Spleen (tissue), 11 donors: ENCODE data around the gene RGMA. TPM values are rescaled to one million over a fixed set of nuclear protein-coding genes. Genes with fewer than 3 reads are reported as not detected.

ENCODE experiments used
- DNase-seq: peaks from one replicate; pipeline ENCODE4 v3.0.0-alpha.2; 2020
- H3K27ac ChIP-seq, 8 donors: fragments of 200-600 bp; sonication (generic) in 7 of 8; 1 replicate in 4 of 8; 2 replicates in 4 of 8; pipeline versions ENCODE4 v1.5.0 to v1.8.0; 2016 to 2021; ENCODE audit warnings: inconsistent platforms in 4 of 8, mild to moderate bottlenecking in 4 of 8, moderate library complexity in 1 of 8
- H3K27me3 ChIP-seq, 7 donors: fragments of 200-600 bp; sonication (generic) in 6 of 7; replicated peaks in 1 of 7; 1 replicate in 4 of 7; 2 replicates in 3 of 7; pipeline versions ENCODE4 v1.5.0 to v1.8.0; 2016 to 2021; ENCODE audit warnings: inconsistent platforms in 3 of 7, mild to moderate bottlenecking in 1 of 7
- H3K36me3 ChIP-seq, 6 donors: fragments of 200-600 bp; sonication (generic) in 5 of 6; 1 replicate in 4 of 6; 2 replicates in 2 of 6; pipeline versions ENCODE4 v1.5.0 to v1.8.0; 2016 to 2021; ENCODE audit warnings: inconsistent platforms in 2 of 6
- H3K4me1 ChIP-seq, 6 donors: fragments of 200-600 bp; sonication (generic) in 5 of 6; 1 replicate in 3 of 6; 2 replicates in 3 of 6; pipeline versions ENCODE4 v1.5.0 to v1.8.0; 2016 to 2021; ENCODE audit warnings: inconsistent platforms in 3 of 6
- H3K4me3 ChIP-seq, 8 donors: fragments of 200-600 bp; sonication (generic) in 7 of 8; 1 replicate in 4 of 8; 2 replicates in 4 of 8; pipeline versions ENCODE4 v1.5.0 to v1.8.0; 2016 to 2021; ENCODE audit warnings: inconsistent platforms in 4 of 8, mild to moderate bottlenecking in 4 of 8, moderate library complexity in 2 of 8
- H3K9me3 ChIP-seq, 8 donors: fragments of 200-600 bp; sonication (generic) in 7 of 8; 1 replicate in 4 of 8; 2 replicates in 4 of 8; pipeline versions ENCODE4 v1.5.0 to v1.8.0; 2016 to 2021; ENCODE audit warnings: inconsistent platforms in 4 of 8
- POLR2A ChIP-seq, 3 donors: fragments of 450-650 bp; IDR thresholded peaks; one replicate each; pipeline ENCODE4 v1.5.1; 2017; ENCODE audit warnings: antibody characterized with exemption in 3 of 3, mild to moderate bottlenecking in 1 of 3
- POLR2AphosphoS5 ChIP-seq, 3 donors: sonication (generic); formaldehyde crosslinking; IDR thresholded peaks; one replicate each; pipeline ENCODE4 v1.5.1; 2017; ENCODE audit warnings: antibody characterized with exemption in 3 of 3
- WGBS, 5 donors: extraction: QIAGEN DNeasy Blood & Tissue Kit in 3 of 5; methylation state at CpG; one replicate each; pipeline versions ENCODE4 v1.1.5 to v1.1.7; 2013 to 2018; 5-methylcytosine and 5-hydroxymethylcytosine counted together
- intact Hi-C: fragments of 100-400 bp; cut with DNase I; formaldehyde crosslinking; loops from one replicate; pipeline ENCODE4 v1.15.0; 2023; ENCODE audit warnings: low total_unique reads
- polyA plus RNA-seq, 3 donors: library from polyadenylated mRNA; stranded (reverse); fragments of 200-250 nt; gene quantifications; one replicate each; pipeline ENCODE4 v1.2.1, GENCODE V29; 2013
- total RNA-seq, 7 donors: library from RNA; depleted of rRNA in 3 of 7; stranded (reverse); fragments of >200 nt in 3 of 7; fragmentation: NEBNext Ultra II Directional in 4 of 7; extraction: Animal tissue kit (Norgen Biotek cat#: 25700) in 4 of 7; gene quantifications; one replicate each; pipeline versions ENCODE4 v1.1.0 to v1.2.1, GENCODE V29; 2016 to 2021
- TF ChIP-seq, protein P1 (sequence below), 11 experiments: fragments of 200-600 bp in 7 of 11; fragments of 450-650 bp in 4 of 11; sonication (generic) in 4 of 11; IDR thresholded peaks in 8 of 11; conservative IDR thresholded peaks in 3 of 11; 1 replicate in 7 of 11; 2 replicates in 4 of 11; pipeline versions ENCODE4 v1.4.0 to v1.8.0; 2016 to 2021; ENCODE audit warnings: antibody characterized with exemption in 11 of 11, inconsistent platforms in 4 of 11, mild to moderate bottlenecking in 1 of 11
- donor health status: healthy with polysubstance abuse.
- donor health status: DM: no; HTN: no; CAD: no; lungs with moderate emphysema.
- donor health status: DM: no; HTN: no; CAD: no.
- donor health status: Bipolar disorder and iron deficiency.
- donor health status: healthy.
- donor health status: DM: no; HTN: no; CAD: no.
- donor health status: DM: yes; HTN: yes; CAD: no.

The RGMA gene
- total and polyA plus RNA-seq, 10 donors, result 0.37 to 3.1 (median 1.2) TPM

DNA sequence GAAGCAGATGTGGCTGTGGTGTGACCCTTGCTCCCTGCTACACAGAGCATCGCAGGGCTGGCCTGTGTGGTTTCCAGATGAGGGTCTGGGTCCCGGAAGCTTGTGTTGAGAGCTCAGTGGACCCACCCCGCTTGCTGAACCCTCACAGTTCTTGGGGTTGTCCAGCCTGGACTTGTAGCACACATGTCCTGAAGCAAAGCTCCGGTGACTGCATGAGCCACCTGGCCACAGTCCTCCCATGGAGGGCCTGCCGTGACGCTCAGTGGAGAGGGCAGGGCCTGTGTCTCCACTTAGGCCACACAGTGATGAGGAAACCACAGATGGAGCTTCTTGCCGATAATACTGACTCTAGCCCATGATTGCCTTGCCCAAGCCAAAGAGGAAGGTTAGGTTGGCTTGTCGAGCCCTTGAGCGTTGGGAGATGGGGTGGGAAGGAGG lies 62.6 kb downstream of the RGMA start:
- no peak for TF ChIP-seq POLR2A (IDR thresholded peaks at IDR 0.05)
- TF ChIP-seq POLR2AphosphoS5 (IDR thresholded peaks at IDR 0.05), result peak; percentile 52 to 72 (median 64)
- DNase-seq, result peak; percentile 81
- Histone ChIP-seq H3K27ac (peak overlapping the region in 7 of 8 donors; percentile 72 to 95 (median 85)), H3K36me3 (peaks cover 0 to 69% (median 54%) of the 10 kb centered on the region in 6 donors), H3K9me3 (no peaks in the 10 kb centered on the region), H3K27me3 (peaks cover 0 to 4% (median 0%) of the 10 kb centered on the region in 7 donors), H3K4me3 (peak overlapping the region in 1 of 8 donors; percentile 28), H3K4me1 (peaks cover 6 to 93% (median 57%) of the 10 kb centered on the region in 6 donors)
- intact Hi-C loops, result no loop called here
- WGBS, 5 donors, result 60 to 93% (median 79%) methylated on average over 7 to 9 of the region's 9 CpGs

DNA sequence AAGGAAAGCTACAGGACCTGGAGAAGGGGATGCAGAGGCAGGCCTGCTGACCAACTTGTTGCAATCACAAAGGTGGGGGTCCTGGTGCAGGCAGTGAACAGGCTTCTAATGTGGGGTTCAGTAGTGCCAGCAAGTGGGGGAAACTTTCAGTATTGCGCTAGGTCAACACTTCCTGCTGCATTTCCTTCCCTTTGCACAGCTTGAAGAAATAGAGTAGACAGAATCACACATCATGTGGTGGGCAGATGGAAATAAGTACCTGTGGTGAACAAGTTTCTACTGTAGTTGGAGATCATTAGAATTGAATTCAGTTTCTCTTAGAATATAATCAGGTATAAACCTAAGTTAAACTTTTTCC lies 63.4 kb downstream of the RGMA start:
- peaks cover 0 to 77% (median 62%) of the 10 kb centered on the region in 6 donors for H3K36me3 ChIP-seq
- WGBS, 5 donors, result 26 to 46% (median 30%) methylated on average over 1 of the region's 1 CpG

DNA sequence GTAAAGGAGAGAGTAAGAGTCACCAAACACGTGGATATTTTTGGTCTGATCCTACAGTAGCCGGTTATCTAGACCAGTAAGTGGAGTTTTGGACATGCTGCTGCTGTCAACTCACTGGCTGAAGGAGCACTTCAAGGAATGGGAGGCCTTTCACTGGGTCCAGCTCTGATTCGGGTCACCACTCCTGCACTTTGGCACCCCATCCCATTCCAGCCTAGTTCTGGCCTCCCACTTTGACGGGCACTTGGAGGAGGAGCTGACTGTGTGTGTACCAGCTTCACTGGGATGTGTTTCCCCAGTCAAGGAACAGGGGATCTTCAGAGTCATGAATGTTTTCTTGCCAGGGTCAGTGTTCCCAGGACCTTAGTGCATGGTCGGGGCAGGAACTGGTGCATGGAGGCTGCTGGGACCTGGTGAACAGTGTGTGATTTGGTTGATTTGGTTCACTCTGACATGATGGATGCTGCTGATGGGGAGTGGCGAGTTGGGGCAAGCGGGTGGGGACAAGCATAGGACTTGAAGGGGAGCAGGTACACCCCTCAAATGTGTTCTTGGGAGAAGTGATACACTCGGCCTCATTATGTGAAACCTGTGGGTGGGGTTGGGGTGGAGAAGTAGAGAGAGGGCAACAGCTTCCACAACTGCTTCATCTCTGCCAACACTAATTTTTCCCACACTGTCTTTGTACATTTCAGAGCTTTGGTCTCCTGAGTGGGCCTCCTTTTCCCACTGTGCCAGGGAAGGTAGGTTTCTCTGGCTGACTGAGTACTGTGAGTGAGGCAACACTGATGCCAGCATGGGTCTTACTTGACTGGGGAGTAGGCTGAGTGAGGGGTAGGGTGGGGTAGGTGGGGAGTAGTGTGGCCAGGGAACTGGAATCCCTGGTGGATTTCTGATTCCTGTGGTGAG lies 64.0 kb downstream of the RGMA start:
- DNase-seq, result no peak
- Histone ChIP-seq H3K4me3 (peak overlapping the region in 1 of 8 donors; percentile 28), H3K4me1 (peaks cover 0 to 96% (median 51%) of the 10 kb centered on the region in 6 donors), H3K27ac (peak overlapping the region in 7 of 8 donors; percentile 72 to 95 (median 85)), H3K27me3 (no peaks in the 10 kb centered on the region), H3K9me3 (no peaks in the 10 kb centered on the region), H3K36me3 (peaks cover 0 to 83% (median 68%) of the 10 kb centered on the region in 6 donors)
- WGBS, 5 donors, result 83 to 96% (median 90%) methylated on average over 8 of the region's 8 CpGs
- intact Hi-C loops, result no loop called here
- no peak for TF ChIP-seq POLR2A (IDR thresholded peaks at IDR 0.05)
- peak in 1 of 3 donors; percentile 23 for TF ChIP-seq POLR2AphosphoS5 (IDR thresholded peaks at IDR 0.05)

More for the DNA sequence above, 63.4 kb downstream of the RGMA start:
- peaks cover 3 to 96% (median 56%) of the 10 kb centered on the region in 6 donors for H3K4me1 ChIP-seq
- H3K27ac ChIP-seq, result peak overlapping the region in 7 of 8 donors; percentile 72 to 95 (median 85)
- H3K27me3 ChIP-seq, result no peaks in the 10 kb centered on the region
- intact Hi-C loops, result no loop called here
- H3K4me3 ChIP-seq, result peak overlapping the region in 1 of 8 donors; percentile 28
- H3K9me3 ChIP-seq, result no peaks in the 10 kb centered on the region
- TF ChIP-seq, protein P1, sequence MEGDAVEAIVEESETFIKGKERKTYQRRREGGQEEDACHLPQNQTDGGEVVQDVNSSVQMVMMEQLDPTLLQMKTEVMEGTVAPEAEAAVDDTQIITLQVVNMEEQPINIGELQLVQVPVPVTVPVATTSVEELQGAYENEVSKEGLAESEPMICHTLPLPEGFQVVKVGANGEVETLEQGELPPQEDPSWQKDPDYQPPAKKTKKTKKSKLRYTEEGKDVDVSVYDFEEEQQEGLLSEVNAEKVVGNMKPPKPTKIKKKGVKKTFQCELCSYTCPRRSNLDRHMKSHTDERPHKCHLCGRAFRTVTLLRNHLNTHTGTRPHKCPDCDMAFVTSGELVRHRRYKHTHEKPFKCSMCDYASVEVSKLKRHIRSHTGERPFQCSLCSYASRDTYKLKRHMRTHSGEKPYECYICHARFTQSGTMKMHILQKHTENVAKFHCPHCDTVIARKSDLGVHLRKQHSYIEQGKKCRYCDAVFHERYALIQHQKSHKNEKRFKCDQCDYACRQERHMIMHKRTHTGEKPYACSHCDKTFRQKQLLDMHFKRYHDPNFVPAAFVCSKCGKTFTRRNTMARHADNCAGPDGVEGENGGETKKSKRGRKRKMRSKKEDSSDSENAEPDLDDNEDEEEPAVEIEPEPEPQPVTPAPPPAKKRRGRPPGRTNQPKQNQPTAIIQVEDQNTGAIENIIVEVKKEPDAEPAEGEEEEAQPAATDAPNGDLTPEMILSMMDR (IDR thresholded peaks at IDR 0.05 in 8 of 11, conservative IDR thresholded peaks at IDR 0.05 in 3 of 11), result no peak
- TF ChIP-seq POLR2AphosphoS5 (IDR thresholded peaks at IDR 0.05), result peak in 1 of 3 donors; percentile 35
- no peak for DNase-seq

DNA sequence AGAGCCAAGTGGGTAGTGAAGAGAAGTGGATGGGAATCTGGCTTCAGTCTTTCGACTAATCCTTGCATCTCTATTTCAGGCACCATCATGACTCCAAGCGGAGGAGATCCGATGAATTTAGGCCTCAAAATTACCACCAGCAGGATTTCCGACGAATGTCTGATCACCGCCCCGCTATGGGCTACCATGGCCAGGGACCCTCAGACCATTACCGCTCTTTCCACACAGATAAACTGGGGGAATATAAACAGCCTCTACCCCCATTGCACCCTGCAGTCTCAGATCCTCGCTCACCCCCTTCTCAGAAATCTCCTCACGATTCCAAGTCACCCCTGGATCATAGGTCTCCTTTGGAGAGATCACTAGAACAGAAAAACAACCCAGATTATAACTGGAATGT lies 64.7 kb downstream of the RGMA start:
- TF ChIP-seq, protein P1 (IDR thresholded peaks at IDR 0.05 in 8 of 11, conservative IDR thresholded peaks at IDR 0.05 in 3 of 11), result no peak
- TF ChIP-seq POLR2AphosphoS5 (IDR thresholded peaks at IDR 0.05) (no peak), POLR2A (IDR thresholded peaks at IDR 0.05) (no peak)
- Histone ChIP-seq H3K36me3 (peaks cover 0 to 90% (median 75%) of the 10 kb centered on the region in 6 donors), H3K27ac (peak overlapping the region in 3 of 8 donors; percentile 92 to 95 (median 92)), H3K4me1 (peaks cover 0 to 90% (median 45%) of the 10 kb centered on the region in 6 donors), H3K9me3 (no peaks in the 10 kb centered on the region), H3K4me3 (no peak overlapping the region), H3K27me3 (no peaks in the 10 kb centered on the region)
- WGBS, 5 donors, result 94 to 98% (median 97%) methylated on average over 10 of the region's 10 CpGs
- intact Hi-C loops, result no loop called here
- DNase-seq, result no peak
